ENCODE data around the gene ACYP2.
A peak's percentile ranks its signal among the peaks of the same experiment; 100 is the strongest.
"Not testable (repeated sequence)": the region's sequence is repeated elsewhere in the genome, so short reads cannot be mapped to it uniquely, and the experiment has no call there.

The ACYP2 gene

GRCh38 chr2:54285451-54285850, 170.0 kb downstream of the ACYP2 start:
- no peak for TF ChIP-seq CTCF (conservative IDR thresholded peaks at IDR 0.05; ENCODE audit: low read depth, low read length)
- no peak for DNase-seq (ENCODE audit: low read depth)
- no peak overlapping the region for H3K4me3 ChIP-seq (ENCODE audit: low read depth, low read length)

- no peak overlapping the region for H3K4me3 ChIP-seq (ENCODE audit: low read depth, low read length)
- no peak for TF ChIP-seq CTCF (conservative IDR thresholded peaks at IDR 0.05; ENCODE audit: low read depth, low read length)
- no peak for DNase-seq (ENCODE audit: low read depth)
Observed at GRCh38 chr2:54287532-54287931, 172.1 kb downstream of the ACYP2 start.

GRCh38 chr2:54289917-54290316, 174.5 kb downstream of the ACYP2 start:
- DNase-seq (ENCODE audit: low read depth): no peak
- no peak for TF ChIP-seq CTCF (conservative IDR thresholded peaks at IDR 0.05; ENCODE audit: low read depth, low read length)
- peak overlapping the region; percentile 29 for H3K4me3 ChIP-seq (ENCODE audit: low read depth, low read length)

- no peak for TF ChIP-seq CTCF (conservative IDR thresholded peaks at IDR 0.05; ENCODE audit: low read depth, low read length)
- no peak overlapping the region for H3K4me3 ChIP-seq (ENCODE audit: low read depth, low read length)
- DNase-seq (ENCODE audit: low read depth): no peak
Observed at GRCh38 chr2:54290356-54291025, 175.1 kb downstream of the ACYP2 start.

DNA sequence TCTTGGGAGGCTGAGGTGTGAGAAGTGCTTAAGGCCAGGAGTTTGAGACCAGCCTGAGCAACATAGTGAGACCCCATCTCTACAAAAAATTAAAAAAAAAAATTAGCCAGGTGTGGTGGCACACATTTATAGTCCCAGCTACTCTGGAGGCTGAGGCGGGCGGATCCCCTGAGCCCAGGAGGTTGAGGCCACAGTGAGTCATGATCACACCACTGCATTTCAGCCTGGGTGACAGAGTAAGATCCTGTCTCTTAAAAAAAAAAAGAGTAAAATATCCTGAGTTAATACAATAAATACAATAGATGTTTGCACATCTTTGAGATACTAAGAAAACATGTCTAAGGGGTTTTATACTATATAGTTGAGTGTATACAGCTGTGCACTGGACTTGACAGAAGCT, 179.2 kb downstream of the ACYP2 start:
- DNase-seq (ENCODE audit: low read depth); H3K4me3 ChIP-seq (ENCODE audit: low read depth, low read length): not testable (repeated sequence)

GRCh38 chr2:54295911-54296310, 180.5 kb downstream of the ACYP2 start:
- TF ChIP-seq CTCF (conservative IDR thresholded peaks at IDR 0.05; ENCODE audit: low read depth, low read length): no peak
- no peak for DNase-seq (ENCODE audit: low read depth)
- no peak overlapping the region for H3K4me3 ChIP-seq (ENCODE audit: low read depth, low read length)

DNA sequence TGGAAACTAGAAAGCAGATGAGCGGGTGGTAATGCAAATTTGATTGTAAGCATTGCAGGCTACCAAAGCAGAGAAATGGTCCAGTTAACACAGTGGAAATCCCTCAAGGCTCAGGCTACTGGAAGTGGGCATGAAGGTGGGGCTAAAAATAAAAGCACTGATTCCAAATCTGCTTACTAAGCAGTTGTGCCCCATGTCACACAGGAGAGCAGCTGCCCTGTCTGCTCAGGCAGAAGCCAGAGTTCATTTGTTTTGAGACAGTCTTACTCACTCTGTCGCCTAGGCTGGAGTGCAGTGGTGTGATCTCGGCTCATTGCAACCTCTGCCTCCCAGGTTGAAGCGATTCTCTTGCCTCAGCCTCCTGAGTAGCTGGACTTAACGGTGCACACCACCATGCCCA, 183.1 kb downstream of the ACYP2 start:
- TF ChIP-seq CTCF (conservative IDR thresholded peaks at IDR 0.05; ENCODE audit: low read depth, low read length): no peak
- DNase-seq (ENCODE audit: low read depth): no peak
- H3K4me3 ChIP-seq (ENCODE audit: low read depth, low read length): no peak overlapping the region

Measured in choroid plexus epithelial cell (primary cell).